ENCODE data around the gene LCP1.

DNA sequence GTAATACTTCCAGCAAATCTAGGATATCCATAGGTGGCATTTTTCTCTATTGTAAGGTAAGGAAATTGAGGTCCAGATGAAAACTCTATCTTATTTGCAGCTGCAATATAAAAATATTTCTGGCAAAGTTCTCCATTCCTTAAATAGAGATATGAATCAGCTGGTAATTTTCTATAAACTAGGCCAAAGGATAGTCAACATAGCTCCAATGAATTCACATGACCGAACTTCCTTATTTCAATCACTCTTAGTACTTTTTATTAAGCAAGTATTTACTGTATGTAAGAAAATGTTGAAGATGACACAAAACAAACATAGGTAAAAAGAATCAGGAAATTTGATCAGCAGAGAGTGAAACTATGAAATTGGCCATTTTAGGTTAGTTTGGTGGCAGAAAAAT, 13.0 kb upstream of the LCP1 start:
- TF ChIP-seq POLR2A (IDR thresholded peaks at IDR 0.05; ENCODE audit: low read length) (no peak), GATA1 (IDR thresholded peaks at IDR 0.05; ENCODE audit: low read depth, low read length) (no peak)

Measured in erythroblast (primary cell).